NCI-H1436 (cell line): ENCODE measurements around the gene PPP2R2C.

Experiments used
- DNase-seq: peaks from one replicate; lab custom pipeline; 2025; lab: John Stamatoyannopoulos, UW

PPP2R2C gene

DNA sequence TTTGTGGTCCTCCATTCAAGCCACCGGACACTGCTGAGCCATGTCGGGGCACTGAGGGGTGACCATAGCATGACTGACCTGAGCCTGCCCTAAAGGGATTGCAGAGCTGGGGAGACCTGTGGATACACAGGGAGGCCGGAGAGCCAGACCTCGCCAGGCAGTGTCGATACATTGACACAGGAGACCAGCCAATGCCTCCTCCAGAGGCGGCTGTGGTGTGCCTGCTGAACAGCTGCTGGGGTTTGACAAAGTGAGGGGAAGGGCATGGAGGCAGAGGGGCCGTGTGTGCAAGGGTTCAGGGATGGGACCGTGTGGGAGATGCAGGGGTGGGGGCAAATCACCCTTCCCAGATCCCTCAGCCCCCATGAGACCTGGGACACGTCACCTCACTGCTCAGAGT, 48.0 kb downstream of the PPP2R2C start:
- DNase-seq = no peak

DNA sequence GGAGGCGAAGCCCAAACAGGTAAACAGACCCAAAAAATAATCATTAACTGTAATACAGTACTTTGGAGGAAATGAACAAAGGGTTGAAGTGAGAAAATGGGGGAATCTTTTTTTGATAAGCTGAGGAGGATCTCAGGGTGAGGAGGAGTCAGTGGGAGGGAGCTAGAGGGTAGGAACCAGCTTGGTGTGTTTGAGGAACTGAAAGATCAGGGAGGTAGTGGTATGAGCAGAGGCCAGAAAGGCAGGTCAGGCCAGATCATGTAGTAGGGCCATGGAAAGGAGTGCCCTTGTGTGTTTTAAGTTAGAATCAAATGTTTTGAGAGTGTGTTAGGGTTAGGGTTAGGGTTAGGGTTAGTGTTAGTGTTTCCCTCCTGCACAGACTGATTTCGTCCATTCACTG, 48.8 kb downstream of the PPP2R2C start:
- no peak for DNase-seq

DNA sequence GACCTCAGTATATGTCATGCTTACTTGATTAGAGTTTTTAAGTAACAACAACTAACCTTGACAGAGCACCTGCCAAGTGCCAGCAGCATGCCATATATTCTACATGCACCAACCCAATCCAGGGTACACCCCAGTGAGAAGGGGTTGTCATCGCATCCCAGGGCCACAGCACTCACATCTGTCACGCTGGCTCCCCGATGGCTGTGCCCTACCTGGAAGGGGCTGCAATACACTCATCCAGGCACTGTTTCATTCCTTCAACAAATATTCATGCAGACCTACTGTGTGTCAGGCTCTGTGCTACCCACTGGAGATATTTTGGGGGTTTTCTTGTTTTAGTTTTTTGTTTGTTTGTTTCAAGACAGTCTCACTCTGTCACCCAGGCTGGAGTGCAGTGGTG, 49.5 kb downstream of the PPP2R2C start:
- no peak for DNase-seq

DNA sequence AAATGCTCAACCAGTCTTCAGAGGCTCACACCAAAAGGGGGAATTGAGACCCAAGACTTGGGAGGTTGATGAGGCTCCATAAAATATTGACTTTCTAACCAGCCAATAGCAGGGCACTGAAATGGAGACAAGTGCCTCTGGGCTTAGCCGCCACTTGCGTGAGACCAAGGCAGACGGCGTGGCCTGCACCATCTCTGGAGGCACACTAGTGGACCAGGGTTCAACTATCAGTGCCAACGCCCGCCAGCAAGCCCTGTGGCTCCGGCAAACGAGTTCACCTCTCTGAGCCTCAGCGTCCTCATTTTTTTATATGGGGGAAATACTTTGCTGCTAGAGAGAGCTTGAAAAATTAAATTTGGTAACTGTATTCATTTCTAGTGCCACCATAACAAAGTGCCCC, 50.3 kb downstream of the PPP2R2C start:
- DNase-seq = no peak

DNA sequence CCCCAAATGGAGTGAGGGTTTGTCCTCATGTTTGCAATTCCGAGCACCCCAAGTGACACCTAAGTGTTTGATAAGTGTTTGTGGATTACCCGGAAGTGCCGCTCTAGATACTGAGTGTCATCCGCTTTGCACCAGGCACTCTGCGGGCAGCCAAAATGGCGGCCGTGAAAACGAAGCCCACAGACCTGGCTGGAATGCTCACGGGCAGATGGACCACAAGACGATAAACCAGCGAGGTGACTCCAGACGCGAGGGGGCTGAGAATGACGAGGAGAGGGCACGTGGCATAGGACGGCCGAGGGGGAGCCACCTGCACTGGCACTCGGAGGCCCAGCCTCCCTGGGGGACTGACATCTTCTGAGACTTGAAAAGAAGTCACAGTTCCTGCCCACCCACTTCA, 51.0 kb downstream of the PPP2R2C start:
- no peak for DNase-seq

DNA sequence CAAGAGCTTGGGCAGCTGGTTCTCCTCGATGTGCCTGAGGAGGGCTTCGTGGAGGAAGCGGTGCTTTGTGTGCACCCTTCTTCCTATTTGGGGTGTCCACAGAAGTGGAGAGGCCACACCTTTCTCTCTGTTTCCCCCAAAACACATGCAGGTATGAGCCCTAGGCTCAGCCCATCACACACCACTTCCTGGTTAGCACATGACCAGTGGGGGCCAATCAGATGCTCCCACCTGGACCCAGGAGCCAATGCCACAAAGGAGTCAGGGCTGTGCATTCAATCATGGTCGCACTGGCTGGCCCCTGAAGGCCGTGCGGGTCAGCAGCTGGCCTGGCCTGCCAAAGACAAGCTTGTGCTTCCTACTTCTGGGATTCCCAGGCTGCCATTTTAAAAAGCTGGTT, 51.4 kb downstream of the PPP2R2C start:
- DNase-seq = no peak

DNA sequence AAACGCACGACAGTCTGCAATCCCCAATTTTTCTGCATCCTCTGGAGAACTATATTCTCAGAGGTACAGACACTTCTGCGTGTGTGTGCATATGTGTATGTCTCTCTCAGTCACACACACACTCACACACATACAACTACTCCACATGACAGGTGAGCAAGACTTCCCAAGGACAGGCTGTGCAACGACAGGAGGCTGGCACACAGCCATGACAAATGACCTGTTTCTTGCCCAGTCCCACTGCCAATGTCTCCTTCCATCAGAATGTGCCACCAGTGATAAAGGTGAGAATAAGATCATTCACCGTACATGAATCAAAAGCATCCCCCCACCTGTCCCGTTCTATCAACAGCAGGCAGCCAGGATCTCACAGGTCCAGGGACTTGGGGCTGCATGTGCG, 52.4 kb downstream of the PPP2R2C start:
- DNase-seq = no peak

DNA sequence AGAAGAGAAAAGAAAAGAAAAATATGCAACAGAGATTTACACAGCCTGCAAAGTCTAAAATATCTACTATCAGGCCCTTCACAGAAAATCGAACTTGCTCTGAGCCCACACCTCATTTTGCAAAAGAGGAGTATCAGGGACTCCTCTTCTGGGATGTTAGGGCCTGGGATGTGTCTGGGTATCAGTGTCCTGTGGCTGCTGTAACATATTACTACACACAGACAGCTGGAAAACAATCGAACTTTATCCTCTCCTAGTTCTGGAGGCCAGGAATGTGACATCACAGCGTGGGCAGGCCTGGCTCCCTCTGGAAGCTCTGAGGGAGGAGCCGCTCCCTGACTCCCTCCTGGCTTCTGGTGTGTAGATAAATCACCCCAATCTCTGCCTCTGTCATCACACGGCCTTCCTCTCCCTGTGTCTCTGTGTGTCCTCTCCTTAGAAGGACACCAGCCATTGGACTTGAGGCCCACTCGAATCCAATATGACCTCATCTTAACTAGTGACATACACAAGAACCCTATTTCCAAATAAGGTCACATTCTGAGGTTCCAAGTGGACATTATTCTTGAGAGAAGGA, 52.9 kb downstream of the PPP2R2C start:
- DNase-seq = no peak

DNA sequence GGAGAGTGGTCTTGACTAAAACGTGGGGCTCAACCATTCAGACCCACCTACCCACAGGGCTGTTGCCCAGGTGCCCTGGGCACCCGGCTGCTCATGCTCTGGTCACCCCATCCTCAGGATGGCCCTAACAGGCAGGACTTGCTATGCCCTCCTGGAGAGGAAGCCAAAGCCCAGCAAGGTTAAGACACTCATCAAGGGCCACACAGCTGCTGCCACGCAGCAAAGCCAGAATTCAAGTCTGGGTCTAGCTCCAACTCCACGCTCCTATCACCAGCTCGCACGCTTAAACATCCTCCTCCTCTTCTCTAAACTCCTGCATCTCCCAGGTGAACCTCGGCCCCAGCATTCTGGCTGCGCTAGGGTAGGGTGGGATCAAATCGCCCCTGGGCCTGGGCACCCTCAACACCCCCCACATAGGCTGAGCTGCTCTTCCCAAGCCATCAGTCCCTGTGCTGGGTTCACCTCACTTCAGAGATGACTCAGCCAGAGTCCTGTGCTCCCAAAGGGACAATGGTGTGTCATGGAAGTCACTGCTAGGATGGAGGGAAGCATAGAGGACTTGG, 54.1 kb downstream of the PPP2R2C start:
- no peak for DNase-seq

DNA sequence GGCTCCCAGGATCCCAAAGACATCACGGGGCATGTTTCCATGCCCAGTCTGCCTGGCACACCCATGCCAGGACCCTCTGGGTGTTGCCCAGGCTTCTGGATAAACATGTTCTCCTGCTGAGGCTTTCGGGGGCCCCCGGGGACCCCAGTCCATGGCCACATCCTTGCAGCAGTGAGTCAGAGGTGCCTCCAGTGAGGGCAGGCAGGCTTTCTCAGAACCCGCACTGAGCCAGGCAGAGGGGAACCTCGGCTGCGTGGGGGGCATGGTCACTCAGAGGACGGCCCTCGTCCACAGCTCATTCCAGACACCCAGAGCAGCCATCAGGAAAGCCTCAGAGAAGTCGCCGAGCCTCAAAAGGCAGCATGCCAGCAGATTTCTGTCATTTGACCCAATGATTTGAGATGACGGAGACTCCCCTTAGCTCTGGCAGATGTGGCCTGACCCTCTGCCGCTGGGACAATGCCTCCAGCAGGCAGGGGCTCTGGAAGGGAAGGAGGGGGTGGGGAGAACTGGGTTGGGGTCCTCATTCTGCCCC, 54.8 kb downstream of the PPP2R2C start:
- DNase-seq = no peak

DNA sequence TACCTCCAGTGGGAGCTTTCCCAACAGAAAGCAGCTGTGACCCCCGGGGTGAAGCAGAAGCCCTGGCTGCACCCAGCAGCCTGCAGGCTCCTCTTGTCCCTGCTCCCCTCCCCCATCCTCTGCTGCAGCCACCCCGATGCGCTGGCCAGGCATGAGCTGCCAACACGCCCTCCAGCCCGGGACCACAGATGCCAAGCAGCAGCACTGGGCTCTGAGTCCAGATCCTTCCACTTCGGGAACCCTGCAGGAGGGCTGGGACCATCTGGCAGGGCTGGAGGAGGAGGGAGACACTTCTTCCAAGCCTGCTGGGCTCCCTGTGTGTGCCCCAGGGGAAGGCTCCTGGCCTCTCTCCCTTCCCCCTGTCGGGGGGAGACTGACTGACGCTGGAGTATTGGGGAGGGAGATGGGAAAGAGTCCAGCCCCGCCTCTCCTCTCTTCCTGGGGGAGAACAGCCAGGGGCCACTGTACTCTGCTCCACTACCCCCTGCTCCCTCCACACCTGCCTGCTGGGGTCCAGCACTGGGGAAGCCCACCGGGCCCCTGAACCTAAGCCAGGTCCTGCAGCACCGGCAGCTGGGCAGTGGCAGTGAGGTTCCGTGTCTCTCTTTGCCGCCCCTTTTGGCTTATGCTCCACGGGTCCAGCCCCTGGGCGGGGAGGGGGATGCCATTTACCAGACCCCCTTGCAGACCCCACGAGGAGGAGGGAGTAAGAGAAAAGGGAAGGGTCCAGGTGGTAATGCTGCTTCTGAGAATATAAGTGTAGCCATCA, 55.7 kb downstream of the PPP2R2C start:
- no peak for DNase-seq

DNA sequence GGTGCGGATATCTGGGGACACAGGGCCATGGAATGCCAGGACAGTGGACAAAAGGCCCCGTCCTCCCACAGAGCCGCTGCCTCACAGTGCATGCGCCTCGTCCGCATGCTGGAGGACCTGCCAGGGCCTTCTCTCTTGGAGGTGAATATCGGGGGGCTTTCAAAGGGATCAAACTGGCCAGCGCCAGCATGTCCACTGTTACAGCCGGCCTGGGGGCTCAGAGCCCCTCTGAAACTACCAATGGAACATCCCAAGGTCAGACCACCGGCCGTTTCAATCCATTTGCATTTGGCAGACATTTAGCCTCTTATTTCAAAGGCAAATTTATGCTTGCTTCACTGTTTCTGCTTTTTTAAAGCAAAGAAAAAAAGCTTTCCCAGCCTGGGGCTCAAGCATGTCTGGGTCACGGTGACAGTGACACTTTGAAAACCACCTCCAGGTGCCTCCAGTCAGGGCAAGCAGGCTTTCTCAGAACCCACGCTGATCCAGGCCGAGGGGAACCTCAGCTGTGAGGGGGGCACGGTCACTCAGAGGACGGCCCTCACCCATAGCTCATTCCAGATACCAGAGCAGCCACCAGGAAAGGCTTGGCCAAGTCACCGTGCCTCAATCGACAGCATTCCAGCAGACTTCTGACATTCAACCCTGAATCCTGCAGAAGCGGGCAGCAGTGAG, 57.2 kb downstream of the PPP2R2C start:
- DNase-seq = no peak

DNA sequence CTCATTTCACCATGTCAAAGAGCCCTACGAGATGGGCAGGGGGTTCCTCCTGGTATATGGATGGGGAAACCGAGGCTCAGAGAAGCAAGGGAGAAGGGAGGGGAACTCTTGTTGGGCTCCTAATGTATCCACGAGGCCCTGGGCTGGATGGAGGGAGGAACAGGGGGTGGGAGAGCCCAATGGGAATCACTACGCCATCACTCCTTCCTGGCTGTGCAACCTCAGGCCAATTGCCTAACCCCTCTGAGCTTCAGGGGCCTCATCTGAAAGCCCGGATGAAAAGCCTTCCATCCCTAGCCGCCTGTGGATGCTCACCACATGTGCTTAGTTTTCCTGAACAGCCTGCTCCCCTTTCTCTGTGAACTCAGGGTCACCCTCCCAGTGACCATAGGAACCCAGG, 57.8 kb downstream of the PPP2R2C start:
- DNase-seq = no peak

DNA sequence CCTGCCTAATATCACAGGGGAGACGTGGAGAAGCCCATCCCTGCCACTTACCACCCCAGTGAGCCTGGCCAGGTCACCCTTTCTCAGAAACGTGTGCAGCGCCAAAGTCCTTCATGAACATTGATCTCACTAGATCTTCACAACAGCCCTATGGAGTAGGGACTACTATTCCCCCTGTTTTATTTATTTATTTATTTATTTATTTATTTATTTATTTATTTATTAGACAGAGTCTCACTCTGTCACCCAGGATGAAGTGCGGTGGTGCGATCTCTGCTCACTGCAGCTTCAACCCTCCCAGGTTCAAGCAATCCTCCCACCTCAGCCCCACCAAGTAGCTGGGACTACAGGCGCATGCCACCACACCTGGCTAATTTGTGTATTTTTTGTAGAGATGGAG, 61.8 kb downstream of the PPP2R2C start:
- DNase-seq = no peak

DNA sequence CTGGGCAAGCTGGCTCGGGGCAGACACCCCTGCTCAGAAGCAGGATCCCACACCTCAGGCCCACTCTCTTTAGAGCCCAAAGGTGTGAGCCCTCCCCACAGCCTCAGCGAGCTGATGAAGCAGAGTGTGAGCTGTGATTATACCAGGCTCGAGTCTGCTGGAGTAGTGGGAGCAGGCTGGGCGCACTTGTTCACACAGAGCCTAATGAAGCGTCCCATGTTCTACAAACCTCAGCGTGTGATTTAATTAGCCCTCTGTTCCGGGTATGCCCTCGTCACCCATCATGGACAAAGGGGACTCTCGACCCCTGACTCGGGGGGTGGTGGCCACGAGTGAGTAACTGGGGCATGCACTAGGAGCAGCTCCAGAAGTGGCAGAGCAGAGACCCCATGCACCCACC, 62.3 kb downstream of the PPP2R2C start:
- no peak for DNase-seq

DNA sequence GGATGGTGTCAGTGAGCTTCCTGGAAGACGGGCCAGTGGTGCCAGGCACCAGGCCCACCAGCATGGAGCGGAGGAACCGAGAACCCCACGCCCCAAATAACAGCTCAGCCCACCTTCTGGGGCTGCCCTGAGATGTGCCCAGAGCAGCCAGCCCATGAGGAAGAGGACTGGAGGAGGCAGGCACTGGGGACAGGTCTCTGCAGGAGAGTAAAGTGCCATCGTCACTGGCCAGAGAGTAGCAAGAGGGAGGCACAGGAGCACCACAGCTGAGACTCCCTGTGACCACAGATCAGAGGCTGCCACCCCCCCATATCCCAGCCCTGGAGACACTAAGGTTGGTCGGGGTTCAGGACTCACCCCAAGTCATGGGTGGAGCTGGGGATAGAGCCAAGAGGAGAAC, 63.0 kb downstream of the PPP2R2C start:
- no peak for DNase-seq

DNA sequence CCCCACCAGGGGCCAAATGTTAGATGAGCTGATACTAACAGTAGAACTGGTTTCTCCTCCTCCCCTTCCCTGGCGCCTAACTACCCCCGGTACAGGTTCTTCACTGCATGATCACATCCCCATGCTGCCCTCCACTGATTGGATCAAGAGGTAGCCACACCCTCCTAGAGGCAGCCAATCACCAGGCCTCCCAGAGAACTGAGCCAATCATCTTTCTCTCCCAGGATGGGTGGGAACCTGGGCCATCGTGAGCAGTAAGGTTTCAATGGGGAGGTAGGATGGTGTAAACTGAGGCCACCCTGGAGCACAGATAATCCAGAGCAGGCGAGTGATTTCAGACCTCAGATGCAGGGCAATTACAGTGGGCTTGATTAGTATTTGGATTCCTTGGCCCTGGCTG, 64.2 kb downstream of the PPP2R2C start:
- no peak for DNase-seq

DNA sequence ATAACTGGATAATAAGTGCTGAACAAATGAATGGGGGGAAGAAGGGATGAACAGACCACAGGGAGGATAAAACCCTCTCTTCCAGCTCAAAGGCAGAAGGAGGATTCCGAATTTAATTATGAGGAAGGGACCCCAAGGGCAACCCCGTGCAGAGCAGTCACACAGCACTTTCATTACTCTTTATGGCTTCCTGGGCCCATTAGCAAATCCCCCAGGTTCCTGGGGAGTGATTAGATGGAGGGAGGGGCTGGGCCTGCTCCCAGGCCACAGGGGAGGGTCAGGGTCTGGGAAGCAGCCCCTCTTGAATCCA, 67.1 kb downstream of the PPP2R2C start:
- no peak for DNase-seq

DNA sequence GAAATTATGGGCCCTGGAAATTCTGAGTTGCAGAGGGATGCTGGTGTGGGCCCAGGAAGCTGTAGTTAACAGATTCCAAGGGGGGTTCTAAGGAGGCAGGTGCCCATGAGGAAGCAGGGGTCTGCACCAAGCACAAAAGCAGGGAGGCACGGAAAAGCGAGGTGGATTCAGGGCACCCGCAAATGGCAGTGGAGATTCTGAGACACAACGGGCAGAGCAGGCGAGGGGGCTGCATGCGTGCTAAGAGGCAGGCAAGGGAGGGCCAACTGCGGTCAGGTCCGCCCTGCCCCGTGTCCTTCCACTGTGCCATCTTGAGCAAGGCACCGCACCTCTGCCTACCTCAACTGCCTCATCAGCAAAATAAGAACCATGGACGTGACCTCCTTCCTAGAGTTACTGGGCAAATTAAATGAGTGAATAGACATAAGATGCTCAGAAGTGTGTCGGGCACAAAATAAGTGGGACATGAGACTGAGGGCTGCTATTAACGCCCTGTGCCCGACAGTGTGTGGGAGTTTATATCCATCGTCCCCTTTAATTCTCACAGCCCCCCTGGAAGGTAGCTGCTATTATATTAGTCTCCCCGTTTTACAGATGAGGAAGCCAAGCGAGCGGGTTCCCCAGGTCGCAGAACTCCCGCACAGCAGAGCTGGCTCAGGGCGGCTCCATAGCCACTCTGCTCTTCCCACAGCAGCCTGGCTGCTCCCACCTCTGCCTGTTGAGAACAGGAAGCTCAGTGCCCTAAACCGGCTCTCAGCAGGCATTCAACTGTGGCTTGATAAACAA, 67.6 kb downstream of the PPP2R2C start:
- no peak for DNase-seq

DNA sequence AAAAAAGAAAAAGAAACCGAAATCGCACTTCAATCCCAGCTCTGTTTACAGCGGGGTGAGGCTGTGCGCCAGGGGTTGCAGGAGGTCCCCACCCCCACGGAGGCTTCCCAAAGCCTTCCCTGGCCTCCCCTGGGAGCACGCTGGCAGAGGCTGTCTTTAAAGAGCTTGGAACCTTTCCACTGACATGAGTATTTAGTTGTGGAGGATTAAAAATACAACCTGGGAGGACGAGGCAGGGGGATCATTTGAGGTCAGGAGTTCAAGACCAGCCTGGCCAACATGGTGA, 69.1 kb downstream of the PPP2R2C start:
- DNase-seq = no peak

DNA sequence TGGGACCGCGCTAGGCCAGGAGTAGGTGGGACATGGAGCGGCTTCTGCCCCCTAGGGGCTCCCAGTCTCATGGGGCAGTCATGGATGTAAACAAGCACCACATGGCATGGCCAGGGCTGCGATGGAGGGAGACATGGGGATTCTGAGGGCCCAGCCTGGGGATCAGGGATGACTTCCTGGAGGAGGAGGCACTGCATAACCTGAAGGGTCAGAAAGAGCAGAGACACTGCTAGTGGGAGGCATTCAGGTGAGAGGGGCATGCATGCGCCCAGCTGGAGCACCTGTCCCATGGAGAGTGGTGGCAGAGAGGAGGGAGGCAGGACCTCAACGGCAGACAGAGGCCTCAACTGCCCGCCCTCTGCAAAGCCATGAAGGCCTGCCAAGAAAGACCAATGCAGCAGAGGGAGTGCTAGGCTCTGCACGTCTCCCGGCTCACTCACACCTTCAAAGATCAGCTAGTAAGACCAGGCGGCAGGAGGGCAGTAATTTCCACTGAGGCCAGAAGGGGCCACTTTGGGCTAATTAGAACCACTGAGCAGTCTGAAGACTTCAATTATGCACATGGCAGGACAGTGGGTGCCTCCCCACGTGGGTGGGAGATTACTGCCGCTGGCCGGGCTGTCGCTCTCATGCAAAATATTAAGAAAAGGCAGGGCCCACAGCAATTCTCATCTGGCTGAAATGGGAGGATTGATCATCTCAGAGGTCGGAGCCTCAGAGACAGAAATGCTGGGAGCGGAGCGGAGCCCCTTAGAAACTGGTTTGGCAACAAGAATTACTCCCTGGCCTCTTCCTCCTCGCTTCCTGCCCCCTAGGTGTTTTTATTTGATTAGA, 69.6 kb downstream of the PPP2R2C start:
- no peak for DNase-seq

DNA sequence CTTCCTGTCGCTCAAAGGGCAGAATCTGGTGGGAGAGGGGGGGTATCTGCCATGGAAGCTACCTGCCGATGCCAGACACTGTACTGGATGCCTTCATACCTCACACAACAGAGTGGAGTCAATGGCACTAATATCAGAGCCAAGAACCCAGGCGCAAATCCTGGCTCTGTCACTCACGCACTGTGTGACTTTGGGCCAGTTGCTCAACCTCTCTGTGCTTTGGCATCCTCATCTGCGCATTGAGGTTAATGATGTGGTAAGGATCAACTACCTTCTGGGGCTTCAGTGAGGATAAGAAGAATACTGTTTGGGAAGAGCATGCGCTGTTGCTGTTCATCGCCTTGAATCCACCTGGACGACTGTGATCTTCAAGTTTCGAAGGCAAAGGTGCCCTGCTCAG, 70.6 kb downstream of the PPP2R2C start:
- no peak for DNase-seq
